Peyer's patch (tissue), 4 donors: ENCODE measurements around the gene KDR. TPM values are rescaled to one million over a fixed set of nuclear protein-coding genes. Genes with fewer than 3 reads are reported as not detected.

Experiments used
- DNase-seq, 3 donors: peaks; one replicate each; pipeline ENCODE4 v3.0.0-alpha.2; 2017 to 2019
- H3K27ac ChIP-seq, 4 donors: fragments of 200-600 bp; sonication (generic); one replicate each; pipeline ENCODE4 v1.5.1; 2016 to 2019
- H3K27me3 ChIP-seq, 2 donors: fragments of 200-600 bp; sonication (generic); one replicate each; pipeline ENCODE4 v1.5.1; 2019
- H3K36me3 ChIP-seq, 3 donors: fragments of 200-600 bp; sonication (generic); one replicate each; pipeline ENCODE4 v1.5.1; 2016 to 2019
- H3K4me1 ChIP-seq, 4 donors: fragments of 200-600 bp; sonication (generic); one replicate each; pipeline ENCODE4 v1.5.1; 2016 to 2019
- H3K4me3 ChIP-seq, 4 donors: fragments of 200-600 bp; sonication (generic); 1 replicate in 3 of 4; 2 replicates in 1 of 4; pipeline ENCODE4 v1.5.1; 2016 to 2019; ENCODE audit warnings: mild to moderate bottlenecking in 1 of 4
- H3K9me3 ChIP-seq, 4 donors: fragments of 200-600 bp; sonication (generic); one replicate each; pipeline ENCODE4 v1.5.1; 2016 to 2019; ENCODE audit warnings: mild to moderate bottlenecking in 1 of 4
- CTCF ChIP-seq, 6 experiments: fragments of 450-650 bp in 4 of 6; fragments of 200-600 bp in 2 of 6; sonication (generic) in 1 of 6; IDR thresholded peaks; one replicate each; pipeline ENCODE4 v1.5.1; 2017 to 2019; ENCODE audit warnings: antibody characterized with exemption in 6 of 6, mild to moderate bottlenecking in 3 of 6, moderate library complexity in 1 of 6
- POLR2A ChIP-seq, 2 donors: fragments of 450-650 bp; IDR thresholded peaks; one replicate each; pipeline ENCODE4 v1.5.1; 2017; ENCODE audit warnings: antibody characterized with exemption in 2 of 2, mild to moderate bottlenecking in 2 of 2, moderate library complexity in 2 of 2
- total RNA-seq, 4 donors: library from RNA; depleted of rRNA; stranded (reverse); fragments of >200 nt; gene quantifications; one replicate each; pipeline ENCODE4 v1.1.0, GENCODE V29; 2016

KDR gene
- total RNA-seq, 4 donors from 2014 or later: 5.2 to 24.8 (median 6.2) TPM

- Histone ChIP-seq H3K27me3 (no peaks in the 10 kb centered on the region), H3K4me3 (no peak overlapping the region)
- no peak for DNase-seq
Measured at GRCh38 chr4:55110131-55110530, 15.3 kb downstream of the KDR start.

GRCh38 chr4:55107054-55107453 is 18.3 kb downstream of the KDR start:
- no peaks in the 10 kb centered on the region for H3K9me3 ChIP-seq
- no peaks in the 10 kb centered on the region for H3K36me3 ChIP-seq
- H3K27ac ChIP-seq: no peak overlapping the region
- no peak for TF ChIP-seq CTCF (IDR thresholded peaks at IDR 0.05)
- DNase-seq: no peak
- no peaks in the 10 kb centered on the region for H3K4me1 ChIP-seq
- no peak overlapping the region for H3K4me3 ChIP-seq
- H3K27me3 ChIP-seq: no peaks in the 10 kb centered on the region

More at GRCh38 chr4:55110131-55110530, 15.3 kb downstream of the KDR start:
- Histone ChIP-seq H3K9me3 (no peaks in the 10 kb centered on the region), H3K27ac (no peak overlapping the region), H3K4me1 (no peaks in the 10 kb centered on the region), H3K36me3 (no peaks in the 10 kb centered on the region)
- no peak for TF ChIP-seq CTCF (IDR thresholded peaks at IDR 0.05)
- TF ChIP-seq POLR2A (IDR thresholded peaks at IDR 0.05): no peak

GRCh38 chr4:55103224-55103623 is 22.2 kb downstream of the KDR start:
- H3K4me3 ChIP-seq: no peak overlapping the region
- no peak overlapping the region for H3K27ac ChIP-seq
- DNase-seq: no peak
- H3K9me3 ChIP-seq: no peaks in the 10 kb centered on the region
- no peaks in the 10 kb centered on the region for H3K36me3 ChIP-seq
- no peaks in the 10 kb centered on the region for H3K27me3 ChIP-seq
- no peaks in the 10 kb centered on the region for H3K4me1 ChIP-seq
- TF ChIP-seq CTCF (IDR thresholded peaks at IDR 0.05): no peak
- no peak for TF ChIP-seq POLR2A (IDR thresholded peaks at IDR 0.05)

- Histone ChIP-seq H3K9me3 (no peaks in the 10 kb centered on the region), H3K27me3 (no peaks in the 10 kb centered on the region), H3K27ac (no peak overlapping the region), H3K4me1 (no peaks in the 10 kb centered on the region), H3K4me3 (no peak overlapping the region), H3K36me3 (no peaks in the 10 kb centered on the region)
- TF ChIP-seq CTCF (IDR thresholded peaks at IDR 0.05) (no peak), POLR2A (IDR thresholded peaks at IDR 0.05) (no peak)
- DNase-seq: no peak
Measured at GRCh38 chr4:55099816-55100215, 25.6 kb downstream of the KDR start.

- Histone ChIP-seq H3K4me3 (no peak overlapping the region), H3K4me1 (no peaks in the 10 kb centered on the region), H3K36me3 (no peaks in the 10 kb centered on the region), H3K27me3 (no peaks in the 10 kb centered on the region), H3K9me3 (no peaks in the 10 kb centered on the region), H3K27ac (no peak overlapping the region)
- no peak for TF ChIP-seq POLR2A (IDR thresholded peaks at IDR 0.05)
- TF ChIP-seq CTCF (IDR thresholded peaks at IDR 0.05): no peak
- no peak for DNase-seq
Measured at GRCh38 chr4:55098456-55099204, 26.8 kb downstream of the KDR start.
